ENCODE data around the gene NAGK.
"Not testable (repeated sequence)": the region's sequence is repeated elsewhere in the genome, so short reads cannot be mapped to it uniquely, and the experiment has no call there.

NAGK gene

GRCh38 chr2:71100195-71100964, 31.9 kb downstream of the NAGK start:
- peak; percentile 85 for TF ChIP-seq CTCF (conservative IDR thresholded peaks at IDR 0.05)
- no peak overlapping the region for H3K27ac ChIP-seq

- H3K27ac ChIP-seq, result no peak overlapping the region
- TF ChIP-seq CTCF (conservative IDR thresholded peaks at IDR 0.05), result no peak
Observed at GRCh38 chr2:71101656-71102055, 33.2 kb downstream of the NAGK start.

- no peak for TF ChIP-seq CTCF (conservative IDR thresholded peaks at IDR 0.05)
- H3K27ac ChIP-seq, result no peak overlapping the region
Observed at GRCh38 chr2:71102981-71103681, 34.7 kb downstream of the NAGK start.

GRCh38 chr2:71103809-71104208, 35.4 kb downstream of the NAGK start:
- no peak for TF ChIP-seq CTCF (conservative IDR thresholded peaks at IDR 0.05)
- H3K27ac ChIP-seq, result no peak overlapping the region

GRCh38 chr2:71106463-71106862, 38.0 kb downstream of the NAGK start:
- H3K27ac ChIP-seq, result not testable (repeated sequence)

- TF ChIP-seq CTCF (conservative IDR thresholded peaks at IDR 0.05), result no peak
- H3K27ac ChIP-seq, result no peak overlapping the region
Observed at GRCh38 chr2:71108091-71108490, 39.6 kb downstream of the NAGK start.

GRCh38 chr2:71113843-71114242, 45.4 kb downstream of the NAGK start:
- H3K27ac ChIP-seq, result no peak overlapping the region
- TF ChIP-seq CTCF (conservative IDR thresholded peaks at IDR 0.05), result no peak

GRCh38 chr2:71117063-71117462, 48.6 kb downstream of the NAGK start:
- no peak overlapping the region for H3K27ac ChIP-seq
- TF ChIP-seq CTCF (conservative IDR thresholded peaks at IDR 0.05), result no peak
